NCI-H82 (cell line): ENCODE results near the gene GPRC6A.

Experiments used
- DNase-seq: peaks from one replicate; lab custom pipeline; 2025; lab: John Stamatoyannopoulos, UW

GPRC6A gene

DNA sequence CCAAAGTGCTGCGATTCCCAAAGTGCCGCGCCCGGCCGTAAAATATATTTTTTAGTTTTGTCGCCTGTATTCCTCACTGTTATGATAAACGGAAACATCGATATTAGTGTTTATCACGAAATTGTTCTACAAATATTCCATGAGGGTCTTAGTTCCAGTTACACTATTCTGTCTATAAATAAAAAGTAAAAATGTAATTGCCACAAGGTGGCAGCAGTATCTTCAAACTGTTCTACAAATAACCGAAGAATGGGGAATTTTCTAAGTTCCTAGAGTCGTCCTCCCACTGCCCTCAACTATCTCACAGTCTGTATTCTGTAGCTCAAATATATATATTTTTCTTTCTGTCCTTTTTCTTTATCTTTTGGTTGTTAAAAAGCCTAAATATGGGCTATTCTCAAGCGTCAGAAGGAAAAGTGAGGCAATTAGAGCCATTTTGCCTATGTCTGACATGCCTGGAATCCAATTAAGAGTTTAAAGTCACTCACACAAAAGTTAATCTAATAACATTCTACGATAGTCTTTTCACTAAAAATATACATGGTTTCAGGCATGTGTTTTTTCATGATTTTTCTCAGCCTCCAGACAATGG is 49.2 kb downstream of the GPRC6A start:
- DNase-seq: peak; percentile 76

DNA sequence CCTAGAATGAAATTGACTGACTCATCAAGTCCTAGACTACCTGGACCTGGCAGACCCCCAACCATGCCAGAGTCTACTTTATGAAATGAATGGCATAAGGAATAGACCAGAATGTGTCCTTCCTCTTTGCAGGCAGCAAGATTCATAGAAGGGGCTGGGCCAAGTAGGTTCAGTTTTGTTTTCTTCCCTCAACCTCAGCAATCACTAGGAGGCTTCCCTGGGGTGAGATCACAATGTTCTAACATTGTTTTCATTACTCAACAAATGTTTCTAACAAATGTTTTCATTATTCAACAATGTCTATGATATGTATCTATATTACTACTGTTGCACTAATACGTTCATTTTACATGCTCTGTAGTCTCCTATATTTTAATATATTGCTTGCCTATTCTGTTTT is 55.0 kb downstream of the GPRC6A start:
- DNase-seq: no peak

DNA sequence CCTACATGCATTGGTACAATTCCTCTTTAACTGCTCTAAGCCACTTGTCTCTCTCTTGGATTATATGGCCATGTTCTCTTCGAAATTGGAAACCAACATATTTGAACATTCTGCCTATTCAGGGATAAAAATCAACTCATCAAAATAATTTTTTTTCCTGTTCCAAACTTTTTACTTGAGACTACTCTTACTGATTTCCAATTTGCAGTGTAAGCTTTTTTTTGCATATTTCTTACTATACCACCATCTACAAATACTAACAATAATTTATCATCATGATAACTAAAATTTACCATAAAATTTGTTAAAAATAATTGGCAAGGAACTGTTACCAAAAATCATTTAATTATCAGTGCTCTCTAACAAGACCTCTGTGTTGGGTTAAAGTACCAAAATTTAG is 56.4 kb downstream of the GPRC6A start:
- DNase-seq: no peak

DNA sequence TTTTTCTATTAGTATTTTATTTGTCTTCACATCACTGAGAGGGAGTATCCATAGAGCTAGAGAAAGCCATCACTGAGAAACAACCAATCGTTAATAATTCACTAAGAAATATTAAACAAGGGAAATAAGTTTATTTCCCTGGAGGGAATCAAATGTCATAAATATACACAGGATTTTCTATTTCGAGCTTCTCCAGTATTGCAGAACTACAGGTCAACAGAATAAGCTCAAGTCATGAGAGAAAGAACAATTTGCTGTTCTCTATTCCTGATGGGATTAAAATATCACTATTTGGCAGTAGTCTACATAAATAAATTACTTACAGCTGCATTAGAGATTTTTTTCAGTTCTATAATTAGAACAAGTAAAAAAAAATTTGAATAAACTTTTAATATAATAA is 61.2 kb downstream of the GPRC6A start:
- no peak for DNase-seq

DNA sequence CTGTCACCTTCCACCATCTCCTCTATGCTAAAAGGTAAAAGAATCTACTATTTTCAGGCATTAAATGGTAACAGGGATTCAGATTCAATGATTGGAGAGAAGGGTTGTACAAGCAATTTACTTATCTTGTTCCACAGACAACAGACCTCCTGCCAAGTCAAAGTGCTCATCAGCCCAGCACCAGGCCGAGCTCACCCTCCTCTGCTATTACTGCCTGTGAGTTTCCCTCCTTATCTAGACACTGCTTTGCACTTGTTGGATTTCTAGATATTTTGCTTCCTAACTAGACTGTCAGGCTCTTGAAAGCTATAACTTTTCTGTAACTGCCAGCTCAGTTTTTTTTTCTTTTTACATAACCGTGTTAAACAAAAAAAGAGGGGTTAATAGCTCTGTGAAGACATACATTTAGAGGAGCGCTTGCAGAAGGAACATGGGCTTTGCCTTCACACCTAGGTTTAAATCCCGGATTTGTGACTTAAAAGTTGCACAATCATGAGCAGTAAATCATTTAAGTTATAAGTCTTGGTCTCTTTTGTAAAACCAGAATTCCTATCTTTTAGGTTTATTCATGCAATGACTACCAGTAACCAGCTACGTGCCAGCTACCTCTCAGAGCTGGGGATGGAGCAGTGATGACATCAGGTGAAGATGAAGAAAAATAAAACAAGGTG is 62.2 kb downstream of the GPRC6A start:
- no peak for DNase-seq

DNA sequence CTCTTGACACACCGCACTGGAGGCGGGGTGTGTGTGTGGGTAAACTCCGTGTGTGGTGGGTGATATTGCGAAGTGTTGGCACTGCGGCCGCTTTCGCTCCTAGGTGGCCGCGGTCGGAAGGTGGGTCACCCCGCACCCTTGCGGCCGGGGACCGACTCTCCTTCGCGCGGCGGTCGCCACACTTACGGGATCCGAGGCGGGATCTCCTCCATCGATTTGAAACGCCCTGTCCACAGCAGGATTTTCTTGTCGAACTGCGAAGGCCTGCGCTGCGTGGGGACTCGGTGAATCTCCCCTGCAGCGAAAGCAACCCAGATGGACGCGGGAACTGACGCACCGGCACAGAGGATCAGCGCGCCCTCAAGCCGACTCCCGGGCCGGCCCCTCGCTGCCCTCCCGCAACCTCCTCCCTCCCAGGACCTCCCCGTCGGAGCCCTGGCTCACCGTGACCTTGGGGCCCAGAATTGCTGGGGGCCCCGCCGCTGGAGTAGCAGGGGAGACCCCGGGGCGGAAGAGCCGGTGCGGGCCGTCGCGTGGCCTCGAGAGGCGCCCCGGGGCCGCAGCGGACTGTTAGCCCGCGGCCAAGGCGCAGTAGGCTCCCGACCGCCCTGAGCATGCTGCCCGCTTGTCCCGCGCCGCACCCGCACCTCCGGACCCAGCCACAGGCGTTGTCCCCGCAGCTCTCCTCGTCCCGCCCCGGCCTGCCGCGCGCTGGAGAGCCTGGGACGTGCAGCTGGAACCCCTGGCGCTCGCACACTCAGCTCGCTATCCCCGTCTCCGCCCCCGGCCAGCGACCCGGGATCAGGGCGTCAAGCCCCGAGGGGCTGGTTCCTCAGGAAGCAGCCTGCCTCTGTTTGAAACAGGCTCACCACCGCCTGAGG is 63.7 kb downstream of the GPRC6A start, which contains the start of gene FAM162B:
Gene FAM162B (minus strand): TSS at position 759 of the 881 bp plus-strand sequence. CDS start 143 bp downstream, at position 616.
- DNase-seq: peak; percentile 43

DNA sequence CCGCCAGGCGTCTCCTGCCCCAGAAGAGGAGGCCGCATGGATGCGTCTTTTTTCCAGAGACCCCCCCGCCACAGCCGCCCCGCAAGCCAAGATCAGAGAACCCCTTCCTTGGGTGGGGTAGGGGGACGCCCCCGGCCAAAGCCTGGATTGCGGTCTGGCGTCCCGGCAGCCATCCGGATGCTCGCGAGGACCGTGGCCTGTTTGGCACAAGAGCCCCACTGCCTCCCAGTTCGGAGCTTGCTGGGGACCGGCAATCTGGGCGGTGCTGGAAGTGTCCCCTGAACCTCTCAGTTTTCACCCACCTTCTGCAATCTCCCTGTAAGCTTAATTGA is 64.3 kb downstream of the GPRC6A start:
- peak; percentile 10 for DNase-seq

DNA sequence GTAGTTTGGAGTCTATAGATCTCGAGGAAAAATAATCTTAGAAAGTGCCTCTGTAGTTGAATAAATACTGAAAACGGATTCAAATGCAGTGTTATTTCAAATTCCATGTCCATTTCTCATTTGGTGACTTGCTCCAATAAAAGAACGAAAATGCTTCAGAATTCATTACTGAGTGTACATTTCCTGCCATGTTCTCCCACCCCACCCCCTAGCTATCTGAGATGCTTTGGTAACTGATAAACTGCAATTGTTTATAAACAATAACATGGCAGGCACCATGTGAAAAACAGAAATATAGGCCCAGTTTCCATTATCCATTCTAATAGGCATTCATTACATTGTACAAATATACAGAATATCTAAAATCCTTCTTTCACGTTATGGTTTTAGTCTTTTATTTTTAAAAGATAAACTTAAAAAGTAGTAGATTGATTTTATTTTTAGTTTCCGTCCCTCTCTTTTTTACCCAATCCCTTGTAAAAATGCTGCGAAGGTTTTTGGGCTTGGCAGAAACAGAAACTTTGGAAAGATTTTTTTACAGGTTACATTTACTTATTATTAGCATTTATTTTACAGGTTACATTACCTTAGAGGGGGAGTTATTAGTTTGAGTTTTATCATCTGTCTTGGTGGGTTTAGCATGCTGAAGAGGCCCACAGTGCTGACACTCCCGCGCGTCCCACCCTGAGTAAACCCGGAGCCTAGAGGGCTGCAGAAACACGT is 64.8 kb downstream of the GPRC6A start:
- no peak for DNase-seq

DNA sequence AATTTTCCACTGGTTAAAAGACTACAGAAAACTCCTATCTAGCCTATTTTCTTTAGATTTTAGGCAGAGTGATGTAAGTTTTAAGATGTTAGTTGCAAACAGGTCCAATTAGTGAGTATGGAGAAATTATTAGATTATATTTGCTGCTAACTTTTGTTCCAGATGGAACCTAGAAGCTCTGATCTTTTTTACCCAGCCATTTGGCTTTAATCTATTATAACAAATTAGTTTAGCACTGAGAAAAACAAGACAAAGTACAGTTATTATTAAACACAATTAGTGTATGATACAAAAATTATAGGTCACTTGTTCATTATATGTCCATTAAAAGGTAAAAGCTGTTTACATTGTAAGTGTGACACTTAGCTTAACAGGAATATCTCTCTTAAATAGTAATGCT is 65.8 kb downstream of the GPRC6A start:
- DNase-seq: no peak

DNA sequence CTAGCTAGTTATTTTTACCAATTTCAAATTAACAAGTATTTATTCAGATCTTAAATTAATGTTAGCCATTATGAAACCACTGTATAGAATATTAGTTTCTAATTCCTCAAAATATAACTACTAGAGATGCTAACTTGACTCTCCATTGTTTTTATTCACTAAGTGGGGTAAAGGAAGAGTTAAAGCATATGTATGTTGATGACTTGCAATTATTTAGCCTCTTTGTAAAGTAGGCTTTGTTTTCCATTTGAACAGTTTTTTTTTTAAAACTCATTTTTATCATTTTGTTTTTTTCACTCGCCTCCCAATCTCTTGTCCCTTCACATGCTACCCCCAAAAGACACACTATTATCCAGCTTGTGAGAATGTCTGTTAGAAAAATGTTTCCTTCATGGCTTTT is 66.6 kb downstream of the GPRC6A start:
- no peak for DNase-seq

DNA sequence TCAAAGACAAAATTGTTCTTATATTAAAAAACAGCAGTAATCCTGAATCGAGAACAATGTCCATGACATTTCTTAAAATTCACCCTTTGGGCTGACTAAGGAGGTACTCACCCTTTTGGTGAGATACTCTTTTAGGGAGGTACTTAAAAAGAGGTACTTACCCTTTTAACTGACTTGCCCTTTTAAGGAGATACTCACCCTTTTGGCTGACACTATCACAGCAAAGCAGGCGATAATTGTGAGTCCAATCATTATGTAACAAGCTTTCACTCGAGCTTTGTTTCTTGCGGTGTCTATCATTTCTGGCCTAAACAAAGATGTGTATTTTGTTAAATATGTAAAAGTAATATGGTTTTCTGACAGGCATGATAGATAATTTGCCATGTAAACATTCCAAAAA is 67.1 kb downstream of the GPRC6A start:
- DNase-seq: no peak

DNA sequence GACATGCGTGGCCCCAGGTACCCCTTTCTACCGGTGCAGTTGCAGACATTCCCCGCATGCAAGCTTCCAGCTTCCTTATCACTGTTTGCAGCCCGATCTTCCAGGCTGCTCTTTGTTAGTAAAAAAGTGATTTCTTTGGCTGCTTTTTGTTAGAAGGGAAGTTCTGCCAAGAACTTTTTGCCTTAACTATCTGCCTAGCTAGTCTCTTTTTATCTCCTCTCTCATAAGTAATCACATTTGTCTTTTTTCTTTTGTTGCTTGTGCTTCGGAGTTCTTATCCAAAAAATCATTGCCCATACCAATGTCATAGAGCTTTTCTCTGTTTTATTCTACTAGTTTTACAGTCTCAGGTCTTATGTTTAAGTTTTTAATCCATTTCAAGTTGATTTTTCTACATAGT is 83.7 kb downstream of the GPRC6A start:
- no peak for DNase-seq
